ENCODE measurements around the gene CELSR1.

DNA sequence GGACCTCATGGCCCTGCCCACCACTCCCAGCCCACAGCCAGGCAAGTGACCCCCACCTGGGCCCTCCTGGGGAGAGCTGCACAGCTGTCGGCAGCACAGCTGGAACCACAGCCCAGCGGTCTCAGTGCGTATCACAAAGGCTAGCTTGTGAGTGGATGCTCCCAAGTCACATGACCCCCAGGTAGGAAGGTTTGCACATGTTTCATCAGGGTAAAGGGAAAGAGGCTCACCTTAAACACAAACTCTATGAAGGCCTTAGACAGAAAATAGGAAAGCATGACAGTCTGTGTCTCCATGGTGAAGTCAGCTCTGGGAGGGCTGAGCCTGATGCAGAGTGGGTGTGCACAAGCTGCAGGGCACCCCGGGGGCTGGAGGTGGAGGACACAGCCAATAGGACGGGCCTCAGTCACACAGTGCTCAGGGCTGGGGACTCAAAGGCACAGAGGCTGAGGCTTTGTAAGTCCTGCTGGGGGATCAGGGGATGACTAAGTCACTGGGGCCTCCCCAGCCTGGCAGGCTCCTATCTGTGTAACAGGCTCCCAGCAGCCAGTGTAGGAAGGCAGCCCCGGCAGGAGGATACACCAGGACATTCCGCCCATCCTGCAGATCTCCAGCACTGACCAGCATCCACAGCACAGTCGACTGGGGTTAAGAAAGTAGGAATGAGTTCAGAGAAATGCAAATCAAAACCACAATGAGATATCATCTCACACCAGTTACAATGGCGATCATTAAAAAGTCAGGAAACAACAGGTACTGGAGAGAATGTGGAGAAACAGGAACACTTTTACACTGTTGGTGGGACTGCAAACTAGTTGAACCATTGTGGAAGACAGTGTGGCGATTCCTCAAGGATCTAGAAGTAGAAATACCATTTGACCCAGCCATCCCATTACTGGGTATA is 22.0 kb downstream of the CELSR1 start:
- TF ChIP-seq, protein P1, sequence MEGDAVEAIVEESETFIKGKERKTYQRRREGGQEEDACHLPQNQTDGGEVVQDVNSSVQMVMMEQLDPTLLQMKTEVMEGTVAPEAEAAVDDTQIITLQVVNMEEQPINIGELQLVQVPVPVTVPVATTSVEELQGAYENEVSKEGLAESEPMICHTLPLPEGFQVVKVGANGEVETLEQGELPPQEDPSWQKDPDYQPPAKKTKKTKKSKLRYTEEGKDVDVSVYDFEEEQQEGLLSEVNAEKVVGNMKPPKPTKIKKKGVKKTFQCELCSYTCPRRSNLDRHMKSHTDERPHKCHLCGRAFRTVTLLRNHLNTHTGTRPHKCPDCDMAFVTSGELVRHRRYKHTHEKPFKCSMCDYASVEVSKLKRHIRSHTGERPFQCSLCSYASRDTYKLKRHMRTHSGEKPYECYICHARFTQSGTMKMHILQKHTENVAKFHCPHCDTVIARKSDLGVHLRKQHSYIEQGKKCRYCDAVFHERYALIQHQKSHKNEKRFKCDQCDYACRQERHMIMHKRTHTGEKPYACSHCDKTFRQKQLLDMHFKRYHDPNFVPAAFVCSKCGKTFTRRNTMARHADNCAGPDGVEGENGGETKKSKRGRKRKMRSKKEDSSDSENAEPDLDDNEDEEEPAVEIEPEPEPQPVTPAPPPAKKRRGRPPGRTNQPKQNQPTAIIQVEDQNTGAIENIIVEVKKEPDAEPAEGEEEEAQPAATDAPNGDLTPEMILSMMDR (IDR thresholded peaks at IDR 0.05), result no peak
- no peak for TF ChIP-seq POLR2A (IDR thresholded peaks at IDR 0.05)

All from adrenal gland (tissue), 5 donors.